ENCODE data around the gene SPSB1. TPM values are rescaled to one million over a fixed set of nuclear protein-coding genes. Genes with fewer than 3 reads are reported as not detected.

The SPSB1 gene
- polyA plus RNA-seq, 1 donor (not counting 4 experiments of a cell fraction or from before 2014, with no cell fraction given): 19.8 TPM

- no peaks in the 10 kb centered on the region for H3K79me2 ChIP-seq (ENCODE audit: control insufficient read depth, insufficient read depth, low read length)
- DNase-seq (ENCODE audit: low read depth, low spot score): no peak
- dilution Hi-C loops (cut with MboI; ENCODE audit: extremely low pct_ligation_motif_present, low sequenced_read_pairs): no loop called here
- no peak overlapping the region for H3K4me3 ChIP-seq (ENCODE audit: control insufficient read depth in 2 of 3, extremely low read depth in 1 of 3, insufficient read depth in 2 of 3, low read depth in 1 of 3, low read length in 3 of 3)
- no peaks in the 10 kb centered on the region for H3K9me3 ChIP-seq (ENCODE audit: control insufficient read depth, low read depth, low read length)
- H2AFZ ChIP-seq (ENCODE audit: control insufficient read depth, low read length): no peak overlapping the region
- no peaks in the 10 kb centered on the region for H4K20me1 ChIP-seq (ENCODE audit: control insufficient read depth, extremely low read depth, insufficient read depth, low read length)
- no peak overlapping the region for H3K9ac ChIP-seq (ENCODE audit: control insufficient read depth, extremely low read depth, insufficient read depth, low read length)
- H3K9me1 ChIP-seq (ENCODE audit: control insufficient read depth, extremely low read depth, insufficient read depth, low read length): no peaks in the 10 kb centered on the region
- H3K27me3 ChIP-seq (ENCODE audit: control insufficient read depth, extremely low read depth, insufficient read depth, low read length): no peaks in the 10 kb centered on the region
- H3K4me2 ChIP-seq (ENCODE audit: control insufficient read depth, extremely low read depth, insufficient read depth, low read depth, low read length): no peak overlapping the region
- no peaks in the 10 kb centered on the region for H3K36me3 ChIP-seq (ENCODE audit: control insufficient read depth in 2 of 2, extremely low read depth in 1 of 2, insufficient read depth in 2 of 2, low read length in 2 of 2)
- no peak for TF ChIP-seq CTCF (optimal IDR thresholded peaks at IDR 0.05 in 1 of 3, IDR thresholded peaks at IDR 0.05 in 1 of 3, conservative IDR thresholded peaks at IDR 0.05 in 1 of 3; ENCODE audit: extremely low read depth in 1 of 3, insufficient read depth in 2 of 3, low read length in 3 of 3)
- no peak for TF ChIP-seq EZH2 (IDR thresholded peaks at IDR 0.05; ENCODE audit: low read length)
- no peak for FAIRE-seq
- H3K4me1 ChIP-seq (ENCODE audit: control insufficient read depth, extremely low read depth, insufficient read depth, low read length): no peaks in the 10 kb centered on the region
- no peak overlapping the region for H3K27ac ChIP-seq (ENCODE audit: control insufficient read depth, insufficient read depth, low read length)
These were observed 83.7 kb downstream of the SPSB1 start for GRCh38 chr1:9376430-9376829.

GRCh38 chr1:9376886-9377333, 84.2 kb downstream of the SPSB1 start:
- FAIRE-seq (no peak), DNase-seq (ENCODE audit: low read depth, low spot score) (no peak)
- no peaks in the 10 kb centered on the region for H4K20me1 ChIP-seq (ENCODE audit: control insufficient read depth, extremely low read depth, insufficient read depth, low read length)
- no peaks in the 10 kb centered on the region for H3K36me3 ChIP-seq (ENCODE audit: control insufficient read depth in 2 of 2, extremely low read depth in 1 of 2, insufficient read depth in 2 of 2, low read length in 2 of 2)
- H3K27me3 ChIP-seq (ENCODE audit: control insufficient read depth, extremely low read depth, insufficient read depth, low read length): peaks cover under 1% of the 10 kb centered on the region
- H3K9me3 ChIP-seq (ENCODE audit: control insufficient read depth, low read depth, low read length): no peaks in the 10 kb centered on the region
- no peaks in the 10 kb centered on the region for H3K4me1 ChIP-seq (ENCODE audit: control insufficient read depth, extremely low read depth, insufficient read depth, low read length)
- H3K79me2 ChIP-seq (ENCODE audit: control insufficient read depth, insufficient read depth, low read length): no peaks in the 10 kb centered on the region
- H3K9me1 ChIP-seq (ENCODE audit: control insufficient read depth, extremely low read depth, insufficient read depth, low read length): no peaks in the 10 kb centered on the region
- no peak overlapping the region for H3K9ac ChIP-seq (ENCODE audit: control insufficient read depth, extremely low read depth, insufficient read depth, low read length)
- no peak overlapping the region for H2AFZ ChIP-seq (ENCODE audit: control insufficient read depth, low read length)
- no peak overlapping the region for H3K4me2 ChIP-seq (ENCODE audit: control insufficient read depth, extremely low read depth, insufficient read depth, low read depth, low read length)
- H3K27ac ChIP-seq (ENCODE audit: control insufficient read depth, insufficient read depth, low read length): no peak overlapping the region
- no peak overlapping the region for H3K4me3 ChIP-seq (ENCODE audit: control insufficient read depth in 2 of 3, extremely low read depth in 1 of 3, insufficient read depth in 2 of 3, low read depth in 1 of 3, low read length in 3 of 3)
- TF ChIP-seq EZH2 (IDR thresholded peaks at IDR 0.05; ENCODE audit: low read length) (no peak), CTCF (optimal IDR thresholded peaks at IDR 0.05 in 1 of 3, IDR thresholded peaks at IDR 0.05 in 1 of 3, conservative IDR thresholded peaks at IDR 0.05 in 1 of 3; ENCODE audit: extremely low read depth in 1 of 3, insufficient read depth in 2 of 3, low read length in 3 of 3) (no peak)
- dilution Hi-C loops (cut with MboI; ENCODE audit: extremely low pct_ligation_motif_present, low sequenced_read_pairs): no loop called here

Data from keratinocyte (primary cell).